PC-3 (cell line): ENCODE measurements around the gene AFM. TPM values are rescaled to one million over a fixed set of nuclear protein-coding genes. Genes with fewer than 3 reads are reported as not detected.
A peak's percentile ranks its signal among the peaks of the same experiment; 100 is the strongest.

Source experiments
- ATAC-seq: fragments of 200-7000 bp; cut with Tn5 transposase; 2 replicates; pipeline ENCODE4 v1.9.1; 2020; ENCODE audit warnings: mild to moderate bottlenecking, moderate library complexity
- BruUV-seq: library from RNA; stranded (reverse); fragments of 400-500 nt; replicated peaks from 2 replicates; lab custom pipeline; 2021; lab: Mats Ljungman, UMichigan
- CTCF ChIA-PET: fragments of 300-600 bp; sonication (Branson Sonifier 250); formaldehyde crosslinking; loops from one replicate; lab custom pipeline; 2022; ENCODE audit warnings: antibody characterized with exemption; lab: Charles Lee
- POLR2A ChIA-PET: fragments of 300-600 bp; sonication (Branson Sonifier 250); formaldehyde crosslinking; loops from one replicate; lab custom pipeline; 2022; ENCODE audit warnings: antibody characterized with exemption; ENCODE audit not compliant: unreplicated experiment; lab: Charles Lee
- DNase-seq: peaks from one replicate; pipeline ENCODE4 v3.0.0-alpha.2; 2015
- H2AFZ ChIP-seq: fragments of 300-600 bp; sonication (generic); 2 replicates; pipeline ENCODE4 v1.6.0; 2016; ENCODE audit warnings: antibody characterized with exemption, low read length
- H3F3A ChIP-seq: fragments of 300-600 bp; sonication (generic); one replicate; pipeline ENCODE4 v1.6.0; 2017; ENCODE audit warnings: antibody characterized with exemption, low read length, control low read depth, mild to moderate bottlenecking; ENCODE audit not compliant: unreplicated experiment
- H3K27ac ChIP-seq: fragments of 300-600 bp; sonication (generic); 2 replicates; pipeline ENCODE4 v1.5.1; 2016; ENCODE audit warnings: mild to moderate bottlenecking, low read length
- H3K27me3 ChIP-seq: fragments of 300-600 bp; sonication (generic); 2 replicates; pipeline ENCODE4 v1.6.1; 2016; ENCODE audit warnings: low read length, mixed read lengths
- H3K36me3 ChIP-seq: fragments of 300-600 bp; sonication (generic); 2 replicates; pipeline ENCODE4 v1.6.1; 2016; ENCODE audit warnings: low read depth, mixed run types, low read length, mixed read lengths
- H3K4me1 ChIP-seq: fragments of 300-600 bp; sonication (generic); 2 replicates; pipeline ENCODE4 v1.5.1; 2016; ENCODE audit warnings: low read length; ENCODE audit not compliant: insufficient read depth
- H3K4me2 ChIP-seq: fragments of 300-600 bp; sonication (generic); 2 replicates; pipeline ENCODE4 v1.6.0; 2016; ENCODE audit warnings: low read length
- H3K4me3 ChIP-seq: fragments of 300-600 bp; sonication (generic); 2 replicates; pipeline ENCODE4 v1.5.1; 2016; ENCODE audit warnings: mild to moderate bottlenecking, low read length, mixed read lengths
- H3K79me2 ChIP-seq: fragments of 300-600 bp; sonication (generic); 2 replicates; pipeline ENCODE4 v1.6.1; 2017; ENCODE audit warnings: low read length, mixed read lengths
- H3K9ac ChIP-seq: fragments of 300-600 bp; sonication (generic); 2 replicates; pipeline ENCODE4 v1.6.0; 2016; ENCODE audit warnings: mild to moderate bottlenecking, low read length
- H3K9me2 ChIP-seq: fragments of 300-600 bp; sonication (generic); replicated peaks from 2 replicates; pipeline ENCODE4 v1.6.1; 2016; ENCODE audit warnings: mixed run types, low read length, mixed read lengths
- H3K9me3 ChIP-seq: fragments of 300-600 bp; sonication (generic); 2 replicates; pipeline ENCODE4 v1.6.1; 2016; ENCODE audit warnings: low read length, mixed read lengths
- H4K20me1 ChIP-seq: fragments of 300-600 bp; sonication (generic); 2 replicates; pipeline ENCODE4 v1.6.1; 2016; ENCODE audit warnings: low read length, mixed read lengths
- CTCF ChIP-seq: fragments of 300-600 bp; sonication (generic); conservative IDR thresholded peaks from 2 replicates; pipeline ENCODE4 v1.5.1; 2017; ENCODE audit warnings: antibody characterized with exemption, low read depth, mild to moderate bottlenecking, low read length
- EZH2 ChIP-seq: fragments of 300-600 bp; sonication (generic); IDR thresholded peaks from one replicate; pipeline ENCODE4 v1.6.1; 2017; ENCODE audit warnings: antibody characterized with exemption, mild to moderate bottlenecking, low read length; ENCODE audit not compliant: unreplicated experiment
- EZH2phosphoT487 ChIP-seq: fragments of 300-600 bp; sonication (generic); IDR thresholded peaks from 2 replicates; pipeline ENCODE4 v1.6.1; 2018; ENCODE audit warnings: mild to moderate bottlenecking, antibody characterized with exemption, low read length, borderline replicate concordance
- intact Hi-C: fragments of 100-400 bp; cut with micrococcal nuclease; formaldehyde crosslinking; loops from 2 replicates; pipeline ENCODE4 v1.9.0; 2023
- total RNA-seq: library from RNA; depleted of rRNA; stranded (reverse); fragments of >200 nt; gene quantifications from 2 replicates; pipeline ENCODE4 v1.2.3, GENCODE V29; 2014

The AFM gene
- total RNA-seq, 1 experiment from 2014 or later, result not detected

DNA sequence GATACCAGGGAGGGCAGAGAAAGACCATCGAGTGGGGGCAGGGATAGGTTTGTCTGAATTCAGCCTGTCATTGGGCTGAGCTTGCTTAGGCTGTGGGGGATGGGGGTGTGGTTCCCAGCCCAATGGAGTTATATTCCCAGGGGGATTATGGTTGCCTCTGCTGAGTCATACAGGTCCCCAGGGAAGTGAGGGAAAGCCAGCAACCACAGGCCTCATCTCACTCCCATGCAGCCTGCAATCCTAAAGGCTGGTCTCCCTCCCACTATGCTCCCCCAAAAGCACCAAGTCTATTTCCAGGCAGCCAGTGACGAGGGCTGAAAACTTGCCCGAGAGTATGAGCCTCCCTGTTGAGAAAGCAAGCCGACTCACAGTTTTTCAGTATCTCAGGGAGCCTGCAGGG is 39.3 kb downstream of the AFM start:
- no peak for TF ChIP-seq EZH2phosphoT487
- no peaks in the 10 kb centered on the region for H3K9me2 ChIP-seq
- no peaks in the 10 kb centered on the region for H4K20me1 ChIP-seq
- H3K36me3 ChIP-seq, result no peaks in the 10 kb centered on the region
- ATAC-seq (no peak; the same call in 1 of the 2 replicates), DNase-seq (peak; percentile 48)
- intact Hi-C loops, result loop anchor here (5.0 kb wide), 1 partner anchor 66 kb away; no protein-coding TSS in a partner anchor
- H3K27me3 ChIP-seq, result no peaks in the 10 kb centered on the region
- no peaks in the 10 kb centered on the region for H3K9me3 ChIP-seq
- BruUV-seq, result no TSS peak
- POLR2A ChIA-PET, result no interaction called here
- H2AFZ ChIP-seq, result peak overlapping the region; percentile 28
- no peaks in the 10 kb centered on the region for H3F3A ChIP-seq
- H3K27ac ChIP-seq, result no peak overlapping the region; the same call in 1 of the 2 replicates
- no peak overlapping the region for H3K4me2 ChIP-seq
- H3K4me1 ChIP-seq, result peaks cover 12% of the 10 kb centered on the region
- no peak overlapping the region for H3K9ac ChIP-seq
- no peak overlapping the region for H3K4me3 ChIP-seq
- CTCF ChIA-PET, result no interaction called here
- H3K79me2 ChIP-seq, result no peaks in the 10 kb centered on the region

- TF ChIP-seq EZH2phosphoT487 (no peak), CTCF (peak; percentile 64)
- intact Hi-C loops, result loop anchor here (1.0 to 5.0 kb wide), 4 partner anchors 47 to 130 kb away; no protein-coding TSS in a partner anchor
- H3K27me3 ChIP-seq, result no peaks in the 10 kb centered on the region
- BruUV-seq, result no TSS peak
- H3K79me2 ChIP-seq, result no peaks in the 10 kb centered on the region
- H3K9me3 ChIP-seq, result no peaks in the 10 kb centered on the region
- no peak overlapping the region for H3K4me3 ChIP-seq
- no peaks in the 10 kb centered on the region for H4K20me1 ChIP-seq
- H3K4me2 ChIP-seq, result no peak overlapping the region
- H3K9ac ChIP-seq, result no peak overlapping the region
- H2AFZ ChIP-seq, result no peak overlapping the region
- peak; percentile 62 for ATAC-seq
- no peaks in the 10 kb centered on the region for H3K36me3 ChIP-seq
- ChIA-PET CTCF (no interaction called here), POLR2A (no interaction called here)
- H3K4me1 ChIP-seq, result peaks cover 21% of the 10 kb centered on the region
- no peaks in the 10 kb centered on the region for H3F3A ChIP-seq
- no peak overlapping the region for H3K27ac ChIP-seq
- peaks cover 5% of the 10 kb centered on the region; the same call in 1 of the 2 replicates for H3K9me2 ChIP-seq
- DNase-seq, result peak; percentile 75
Measured at GRCh38 chr4:73523126-73523525, 41.6 kb downstream of the AFM start.

- H3K9me2 ChIP-seq, result peaks cover 5% of the 10 kb centered on the region; the same call in 1 of the 2 replicates
- ATAC-seq (no peak), DNase-seq (no peak)
- no peak overlapping the region for H3K9ac ChIP-seq
- POLR2A ChIA-PET, result no interaction called here
- H4K20me1 ChIP-seq, result no peaks in the 10 kb centered on the region
- H3K4me1 ChIP-seq, result peaks cover 29% of the 10 kb centered on the region
- no peak overlapping the region for H2AFZ ChIP-seq
- H3F3A ChIP-seq, result no peaks in the 10 kb centered on the region
- H3K27ac ChIP-seq, result no peak overlapping the region
- no peak overlapping the region for H3K4me3 ChIP-seq
- no peaks in the 10 kb centered on the region for H3K27me3 ChIP-seq
- BruUV-seq, result no TSS peak
- no peaks in the 10 kb centered on the region for H3K36me3 ChIP-seq
- intact Hi-C loops, result no loop called here
- H3K4me2 ChIP-seq, result no peak overlapping the region
- TF ChIP-seq CTCF, result no peak
- TF ChIP-seq EZH2phosphoT487, result no peak
- no peak for TF ChIP-seq EZH2
- H3K79me2 ChIP-seq, result no peaks in the 10 kb centered on the region
- no peaks in the 10 kb centered on the region for H3K9me3 ChIP-seq
- CTCF ChIA-PET, result interaction anchor here (1.1 kb wide), 1 partner anchor 48 kb away, joined by 4 read pairs; no protein-coding TSS in a partner anchor
Measured at GRCh38 chr4:73525611-73526010, 44.1 kb downstream of the AFM start.
